ENCODE measurements around the gene NSMF.
"Not testable (repeated sequence)": the region's sequence is repeated elsewhere in the genome, so short reads cannot be mapped to it uniquely, and the experiment has no call there.

Gene NSMF

DNA sequence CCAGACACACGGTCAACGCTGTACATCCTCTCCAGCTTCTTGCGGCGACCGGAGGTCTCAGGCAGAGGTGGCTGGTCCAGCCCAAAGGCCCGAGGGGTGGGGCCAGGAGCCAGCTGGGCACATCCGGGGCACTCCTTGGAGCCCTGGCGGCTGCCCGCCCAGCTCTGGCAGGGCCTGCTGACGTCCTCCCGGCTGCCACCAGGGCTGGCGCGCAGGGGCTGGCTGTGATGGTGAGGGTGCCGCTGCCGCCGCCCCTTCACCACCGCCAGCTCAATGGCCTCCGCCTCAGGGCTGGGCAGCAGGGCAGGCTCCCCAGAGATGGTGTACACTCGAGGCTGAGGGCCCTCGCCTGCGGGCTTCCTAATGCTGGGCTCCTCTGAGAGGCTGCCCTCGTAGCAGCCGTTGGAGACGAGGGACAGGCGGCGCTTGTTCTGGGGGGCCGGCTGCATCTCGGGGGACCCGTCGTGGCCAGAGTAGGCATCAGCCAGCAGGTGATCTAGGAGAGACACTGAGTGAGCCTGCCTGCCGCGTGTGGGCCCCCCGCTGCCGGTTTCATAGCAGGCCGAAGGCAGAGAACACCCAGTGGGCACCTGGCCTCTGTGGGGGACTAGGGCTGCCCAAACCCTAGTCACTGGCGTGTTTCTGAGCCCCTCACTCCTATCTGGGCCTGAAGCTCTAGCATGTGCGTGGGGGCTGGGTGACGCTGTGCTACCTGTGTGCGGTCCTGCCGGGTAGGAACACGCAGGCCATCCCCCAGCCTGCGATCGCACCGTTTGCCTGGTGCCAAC lies 1.5 kb downstream of the NSMF start:
- DNase-seq, result no peak

DNA sequence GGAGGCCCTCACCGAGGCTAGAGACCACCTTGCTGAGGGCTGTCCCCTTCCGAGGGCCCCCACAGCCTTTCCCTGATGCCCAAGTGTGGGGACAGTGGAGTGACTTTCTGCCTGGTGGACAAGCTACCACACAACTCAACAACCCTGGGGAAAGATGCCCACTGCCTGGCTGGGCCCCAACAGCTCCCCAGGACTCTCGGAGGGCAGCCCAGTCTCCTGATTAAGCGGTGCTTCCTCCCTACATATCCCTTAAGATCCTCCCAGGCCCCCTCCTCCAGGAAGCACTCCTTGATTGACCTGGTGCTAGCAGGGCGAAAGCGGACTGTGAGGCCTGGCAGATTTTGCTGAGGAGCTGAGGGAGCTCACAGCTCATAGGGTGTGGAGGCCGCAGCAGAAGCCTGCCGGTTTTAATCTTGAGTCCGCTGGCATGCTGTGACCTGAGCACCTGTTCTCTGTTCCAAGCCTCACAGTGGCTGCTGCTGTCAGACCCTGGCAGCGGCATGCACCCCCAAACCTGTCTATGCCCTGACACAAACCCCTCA lies 2.2 kb downstream of the NSMF start:
- no peak for DNase-seq

DNA sequence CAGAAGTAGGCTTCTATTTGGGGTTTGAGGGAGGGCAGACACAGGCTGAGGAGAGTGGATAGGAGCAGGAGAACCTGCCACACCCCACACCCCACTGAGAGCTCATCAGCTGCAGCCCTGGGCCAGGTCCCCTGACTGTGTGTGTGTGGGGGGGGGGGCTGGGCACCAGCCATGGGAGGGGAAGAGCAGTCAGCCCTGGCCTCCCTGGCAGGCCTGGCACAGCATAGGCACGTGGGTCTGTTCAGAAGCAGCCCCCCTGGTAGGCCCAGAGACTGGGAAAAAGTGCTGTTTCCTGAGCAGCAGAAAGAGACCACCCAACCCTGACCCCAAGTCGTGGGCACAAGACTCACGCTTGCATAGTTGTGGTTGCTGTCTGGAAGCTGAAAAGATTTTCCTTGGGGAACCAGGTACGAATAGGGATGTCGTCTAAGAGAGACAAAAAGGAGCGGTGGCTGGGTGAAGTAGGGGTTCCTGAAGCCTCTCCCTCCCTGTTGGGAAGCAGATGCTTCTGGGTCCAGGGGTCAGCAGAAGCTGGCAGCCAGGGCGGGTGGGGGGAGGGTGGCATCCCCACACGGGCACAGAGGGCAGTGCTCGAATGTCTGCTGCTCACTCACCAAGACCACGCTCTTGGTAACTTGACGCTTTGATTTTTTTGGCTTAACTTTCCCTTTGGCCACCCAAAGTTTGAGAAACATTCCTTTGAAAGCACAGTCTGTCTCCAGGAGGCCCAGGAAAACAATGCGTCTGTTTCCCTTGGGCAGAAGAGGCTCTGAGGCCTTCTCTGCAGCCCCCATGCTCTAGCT lies 2.9 kb downstream of the NSMF start:
- DNase-seq, result no peak

DNA sequence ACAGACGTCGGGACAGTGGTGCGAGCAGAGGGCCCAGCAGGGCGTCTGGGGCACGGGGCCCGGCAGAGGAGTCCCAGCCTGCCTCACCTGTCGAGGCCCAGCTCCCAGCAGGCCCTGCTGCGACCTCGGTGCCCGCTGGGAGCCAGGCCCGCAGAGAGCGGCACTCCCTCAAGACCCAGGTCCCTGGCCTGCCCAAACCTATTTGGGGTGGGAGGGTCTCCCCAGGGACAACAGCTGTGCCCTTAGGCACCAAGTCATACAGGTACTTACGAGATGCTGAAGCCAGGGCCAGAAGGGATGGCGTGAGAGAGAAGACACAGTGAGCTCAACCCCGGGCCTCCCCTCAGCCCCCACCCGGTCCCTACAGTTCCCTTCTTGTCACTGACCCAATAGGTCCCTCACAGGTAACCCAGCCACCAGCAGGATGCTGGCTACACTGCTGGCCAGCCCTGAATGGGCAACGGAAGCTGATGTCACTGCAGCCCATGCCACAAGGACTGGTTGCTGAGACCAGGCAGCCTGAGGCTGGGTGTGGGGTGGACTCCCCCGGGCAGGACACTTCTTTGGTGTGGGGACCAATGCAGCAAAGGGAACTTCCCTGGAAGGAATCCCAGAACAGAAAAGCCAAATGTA lies 3.7 kb downstream of the NSMF start:
- no peak for DNase-seq

- DNase-seq, result no peak
These were observed 4.4 kb downstream of the NSMF start for GRCh38 chr9:137454597-137455358.

- no peak for DNase-seq
These were observed 5.0 kb downstream of the NSMF start for GRCh38 chr9:137454145-137454596.

DNA sequence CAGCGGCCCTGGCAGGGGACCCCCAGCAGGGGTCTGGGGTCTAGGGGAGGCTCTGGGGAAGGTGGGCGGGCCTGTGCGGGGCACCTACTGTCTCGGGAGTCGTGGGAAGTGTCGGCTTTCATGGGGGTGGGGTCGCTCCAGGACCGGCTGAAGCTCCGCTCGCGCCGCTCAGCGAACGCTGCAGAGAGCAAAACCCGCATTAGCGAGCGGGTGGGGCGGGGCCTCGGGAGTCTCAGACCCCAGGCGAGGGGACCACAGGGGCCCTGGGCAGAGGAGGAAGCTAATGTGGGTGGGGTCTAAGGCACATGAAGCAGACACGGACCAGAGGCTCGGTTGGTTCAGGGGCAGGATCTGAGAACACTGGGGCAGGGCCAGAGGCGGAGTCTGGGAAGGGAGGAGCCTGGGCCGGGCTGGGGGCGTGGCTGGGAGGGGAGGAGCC lies 5.5 kb downstream of the NSMF start:
- DNase-seq, result peak; percentile 25

- no peak for DNase-seq
These were observed 6.1 kb downstream of the NSMF start for GRCh38 chr9:137452761-137453642.

DNA sequence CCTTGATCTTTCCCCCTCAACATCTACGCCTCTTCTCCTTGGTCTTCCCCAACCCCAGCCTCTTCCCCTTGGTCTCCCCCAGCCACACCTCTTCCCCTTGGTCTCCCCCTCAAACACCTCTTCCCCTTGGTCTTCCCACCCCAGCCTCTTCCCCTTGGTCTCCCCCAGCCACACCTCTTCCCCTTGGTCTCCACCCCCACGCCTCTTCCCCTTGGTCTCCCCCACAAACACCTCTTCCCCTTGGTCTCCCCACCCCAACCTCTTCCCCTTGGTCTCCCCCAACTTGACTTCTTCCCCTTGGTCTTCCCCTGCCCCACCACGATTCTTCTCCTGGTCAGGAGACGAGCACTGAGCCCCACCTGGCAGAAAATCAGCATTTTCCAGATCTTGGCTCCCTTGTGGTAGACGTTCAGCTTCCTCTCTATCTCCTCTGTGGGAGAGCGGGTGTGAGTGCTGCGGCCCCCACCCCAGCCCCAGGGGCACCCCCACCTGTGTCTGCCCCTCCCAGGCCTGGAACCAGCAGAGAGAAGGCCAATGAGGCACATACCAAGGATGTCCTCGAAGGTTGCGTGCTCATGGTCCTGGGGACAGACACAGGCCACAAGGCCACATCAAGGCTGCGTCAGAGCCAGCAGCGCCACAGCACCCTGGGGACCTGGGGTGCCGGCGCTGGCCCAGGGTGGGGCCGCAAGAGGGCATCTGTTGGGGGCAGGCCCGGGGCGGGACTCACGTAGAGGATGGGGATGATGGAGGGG lies 7.0 kb downstream of the NSMF start:
- no peak for DNase-seq

- DNase-seq, result not testable (repeated sequence)
These were observed 7.7 kb downstream of the NSMF start for GRCh38 chr9:137451264-137452005.

- DNase-seq, result not testable (repeated sequence)
These were observed 8.5 kb downstream of the NSMF start for GRCh38 chr9:137450539-137451222.

DNA sequence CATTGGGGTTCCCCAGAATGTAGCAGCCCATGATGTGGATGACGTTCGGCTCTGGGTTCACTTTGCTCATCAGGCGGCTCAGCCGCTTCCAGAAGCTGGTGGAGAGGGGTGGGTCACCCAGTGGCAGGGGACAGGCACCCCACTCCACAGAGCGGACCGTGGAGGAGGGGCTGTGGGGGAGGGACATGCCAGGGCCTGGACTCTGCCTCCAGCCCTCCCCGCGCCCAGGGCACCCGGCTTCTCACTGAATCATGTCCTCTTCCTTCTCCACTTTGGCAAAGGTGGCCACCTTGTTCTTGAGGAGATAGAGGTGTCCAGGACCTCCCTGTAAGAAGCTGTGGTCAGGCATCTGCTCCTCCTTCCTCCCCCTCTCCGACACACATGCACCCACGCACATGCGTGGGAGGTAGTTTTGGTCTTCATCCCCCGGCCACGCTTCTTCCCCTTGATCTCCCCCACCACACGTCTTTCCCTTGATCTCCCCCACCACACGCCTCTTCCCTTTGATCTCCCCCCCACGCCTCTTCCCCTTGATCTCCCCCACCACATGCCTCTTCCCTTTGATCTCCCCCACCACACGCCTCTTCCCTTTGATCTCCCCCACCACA lies 9.1 kb downstream of the NSMF start:
- DNase-seq, result no peak

DNA sequence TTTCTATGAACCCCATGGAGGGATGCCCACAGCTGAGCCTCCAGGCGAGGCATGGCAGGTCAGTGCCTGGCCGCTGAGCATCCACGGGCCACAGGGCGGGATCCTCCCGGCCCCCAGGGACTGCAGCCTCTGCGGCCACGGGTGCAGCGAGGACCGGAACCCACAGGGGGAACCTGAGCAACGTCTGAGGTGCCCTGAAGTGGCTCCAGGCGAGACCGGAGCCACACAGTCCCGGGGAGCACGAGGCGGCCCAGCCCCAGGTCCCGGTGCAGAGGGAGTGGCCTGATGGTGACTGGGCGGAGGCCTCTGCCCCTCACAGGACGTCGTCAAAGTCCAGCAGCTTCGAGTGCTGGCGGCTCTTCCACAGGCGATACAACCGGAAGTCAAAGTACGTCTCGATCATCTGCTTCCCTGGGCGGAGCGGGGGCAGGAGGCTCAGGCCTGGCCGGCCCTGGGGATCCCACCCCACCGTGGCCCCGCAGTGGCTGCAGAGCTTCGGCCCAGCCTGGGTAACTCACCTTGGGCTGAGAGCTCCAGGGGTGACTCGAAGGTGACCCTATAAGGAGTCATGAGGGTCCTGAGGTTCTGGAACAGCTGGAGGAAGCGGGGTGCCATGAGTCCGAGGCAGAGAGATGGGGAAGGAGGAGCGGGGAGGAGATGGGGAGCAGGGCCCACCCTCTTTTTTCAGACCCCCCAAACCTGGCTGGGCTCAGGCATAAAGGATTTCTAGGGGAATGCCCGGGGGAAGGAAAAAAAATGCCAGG lies 9.9 kb downstream of the NSMF start:
- DNase-seq, result no peak

GRCh38 chr9:137448602-137448962 lies 10.6 kb downstream of the NSMF start:
- DNase-seq, result no peak

DNA sequence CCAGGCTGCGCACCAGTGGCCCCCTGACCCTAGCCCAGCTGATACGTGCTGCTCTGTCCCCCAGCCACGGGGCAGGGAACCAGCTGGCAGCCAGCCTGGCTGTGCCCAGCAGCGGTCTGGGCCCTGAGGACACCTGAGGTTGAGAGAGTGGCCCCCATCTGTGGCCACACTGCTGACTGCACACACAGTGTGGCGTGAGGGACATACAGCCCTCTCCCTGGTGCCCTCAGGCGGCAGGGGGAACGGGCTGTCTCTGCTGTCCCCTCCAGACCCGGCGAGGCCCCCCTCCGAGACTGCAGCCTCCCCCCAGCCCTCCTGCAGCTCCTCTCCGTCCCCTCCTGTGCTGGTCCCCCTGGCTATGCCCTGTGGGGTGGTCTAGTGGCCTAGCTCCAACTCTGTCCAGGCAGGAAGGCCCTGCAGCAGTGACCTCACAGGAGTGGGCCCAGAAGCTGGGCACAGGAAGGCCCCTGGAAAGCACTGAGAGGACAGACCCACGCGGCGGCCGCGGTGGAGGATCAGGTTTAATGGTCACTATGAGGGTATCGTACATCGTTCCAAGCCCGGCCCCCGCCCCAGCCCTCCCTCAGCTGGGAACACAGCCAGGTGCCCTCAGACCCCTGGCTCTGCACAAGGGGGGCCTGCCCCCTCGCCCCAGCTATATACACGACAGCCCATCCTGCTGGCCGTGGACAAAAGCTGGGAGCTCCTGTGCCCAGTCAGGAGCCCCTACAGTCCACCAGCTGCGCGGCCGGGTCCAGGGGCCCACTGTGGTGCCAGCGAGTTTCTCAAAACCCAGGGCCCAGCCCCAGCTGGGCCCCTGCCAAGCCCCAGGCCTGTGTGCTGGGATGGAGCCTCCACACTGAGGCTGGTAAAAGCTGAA lies 11.2 kb downstream of the NSMF start:
- no peak for DNase-seq

DNA sequence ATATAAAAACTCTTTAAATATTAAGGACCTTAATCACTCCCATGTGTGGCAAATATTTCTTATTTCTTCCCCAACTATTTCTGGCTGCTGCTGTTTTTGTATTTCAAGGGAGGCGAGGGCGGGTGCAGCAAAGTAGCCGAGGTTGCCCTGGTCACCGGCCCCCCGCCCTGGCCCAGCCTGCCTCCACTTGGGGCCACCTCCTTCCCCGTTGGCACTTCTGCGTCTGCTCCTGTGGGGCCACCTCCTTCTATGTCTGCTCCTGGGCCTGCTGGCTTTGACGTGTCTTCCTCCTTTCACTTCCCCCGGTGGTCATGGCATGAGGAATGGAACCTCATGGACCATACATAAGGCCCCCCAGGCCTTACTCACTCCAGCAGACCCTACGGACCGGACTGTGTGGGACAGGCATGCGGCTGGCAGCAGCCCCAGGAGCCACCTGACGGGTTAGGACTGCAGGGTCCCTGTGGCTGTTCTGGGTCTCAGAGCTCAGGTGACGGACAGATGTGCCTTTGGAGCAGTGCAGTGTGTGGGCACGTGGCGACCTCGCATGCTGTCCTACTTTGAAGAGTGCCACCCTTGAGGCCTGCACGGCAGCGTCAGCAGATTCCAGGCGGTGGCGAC lies 12.2 kb downstream of the NSMF start:
- no peak for DNase-seq

All from T1000 (cell line).